ENCODE results near the gene XRCC4. TPM values are rescaled to one million over a fixed set of nuclear protein-coding genes. Genes with fewer than 3 reads are reported as not detected.

XRCC4 gene
- total and polyA plus RNA-seq, 9 donors: 1.5 to 4.7 (median 3.2) TPM

GRCh38 chr5:83042507-83042906 lies 34.8 kb upstream of the XRCC4 start:
- Histone ChIP-seq H3K4me3 (no peak overlapping the region), H3K27me3 (no peaks in the 10 kb centered on the region), H3K27ac (no peak overlapping the region), H3K4me1 (ENCODE audit: insufficient read depth) (no peaks in the 10 kb centered on the region), H3K36me3 (no peaks in the 10 kb centered on the region), H3K9me3 (no peaks in the 10 kb centered on the region)
- no peak for TF ChIP-seq POLR2A (IDR thresholded peaks at IDR 0.05)
- TF ChIP-seq EP300 (IDR thresholded peaks at IDR 0.05): no peak
- TF ChIP-seq CTCF (IDR thresholded peaks at IDR 0.05): no peak
- intact Hi-C loops (cut with DNase I): no loop called here
- no peak for DNase-seq
- WGBS, 3 donors: 91 to 94% (median 93%) methylated on average over 3 of the region's 3 CpGs

- 67 to 74% (median 69%) methylated on average over 2 of the region's 2 CpGs for WGBS, 3 donors
- Histone ChIP-seq H3K4me3 (no peak overlapping the region), H3K27ac (no peak overlapping the region), H3K36me3 (no peaks in the 10 kb centered on the region), H3K4me1 (ENCODE audit: insufficient read depth) (no peaks in the 10 kb centered on the region), H3K9me3 (no peaks in the 10 kb centered on the region), H3K27me3 (no peaks in the 10 kb centered on the region)
- intact Hi-C loops (cut with DNase I): no loop called here
- TF ChIP-seq POLR2A (IDR thresholded peaks at IDR 0.05): no peak
- TF ChIP-seq CTCF (IDR thresholded peaks at IDR 0.05): no peak
- TF ChIP-seq EP300 (IDR thresholded peaks at IDR 0.05): no peak
- DNase-seq: no peak
Observed at GRCh38 chr5:83044926-83045325, 32.4 kb upstream of the XRCC4 start.

GRCh38 chr5:83048277-83048676 lies 29.1 kb upstream of the XRCC4 start:
- TF ChIP-seq CTCF (IDR thresholded peaks at IDR 0.05): no peak
- H3K36me3 ChIP-seq: no peaks in the 10 kb centered on the region
- no peak for DNase-seq
- WGBS, 3 donors: 83 to 87% (median 85%) methylated on average over 3 of the region's 3 CpGs
- no peaks in the 10 kb centered on the region for H3K27me3 ChIP-seq
- no peaks in the 10 kb centered on the region for H3K4me1 ChIP-seq (ENCODE audit: insufficient read depth)
- H3K9me3 ChIP-seq: no peaks in the 10 kb centered on the region
- intact Hi-C loops (cut with DNase I): no loop called here
- H3K4me3 ChIP-seq: no peak overlapping the region
- H3K27ac ChIP-seq: no peak overlapping the region

- DNase-seq: no peak
- H3K36me3 ChIP-seq: no peaks in the 10 kb centered on the region
- H3K9me3 ChIP-seq: no peaks in the 10 kb centered on the region
- no peaks in the 10 kb centered on the region for H3K27me3 ChIP-seq
- no peak overlapping the region for H3K4me3 ChIP-seq
- TF ChIP-seq EP300 (IDR thresholded peaks at IDR 0.05) (no peak), CTCF (IDR thresholded peaks at IDR 0.05) (no peak), POLR2A (IDR thresholded peaks at IDR 0.05) (no peak)
- no peaks in the 10 kb centered on the region for H3K4me1 ChIP-seq (ENCODE audit: insufficient read depth)
- no peak overlapping the region for H3K27ac ChIP-seq
- 88 to 92% (median 89%) methylated on average over 2 of the region's 2 CpGs for WGBS, 3 donors
- intact Hi-C loops (cut with DNase I): no loop called here
Observed at GRCh38 chr5:83048811-83049210, 28.5 kb upstream of the XRCC4 start.
